ENCODE measurements around the gene SMC1A. TPM values are rescaled to one million over a fixed set of nuclear protein-coding genes. Genes with fewer than 3 reads are reported as not detected.

SMC1A gene
- total RNA-seq, 6 experiments from 2014 or later: 40.5 to 62.0 (median 58.4) TPM

DNA sequence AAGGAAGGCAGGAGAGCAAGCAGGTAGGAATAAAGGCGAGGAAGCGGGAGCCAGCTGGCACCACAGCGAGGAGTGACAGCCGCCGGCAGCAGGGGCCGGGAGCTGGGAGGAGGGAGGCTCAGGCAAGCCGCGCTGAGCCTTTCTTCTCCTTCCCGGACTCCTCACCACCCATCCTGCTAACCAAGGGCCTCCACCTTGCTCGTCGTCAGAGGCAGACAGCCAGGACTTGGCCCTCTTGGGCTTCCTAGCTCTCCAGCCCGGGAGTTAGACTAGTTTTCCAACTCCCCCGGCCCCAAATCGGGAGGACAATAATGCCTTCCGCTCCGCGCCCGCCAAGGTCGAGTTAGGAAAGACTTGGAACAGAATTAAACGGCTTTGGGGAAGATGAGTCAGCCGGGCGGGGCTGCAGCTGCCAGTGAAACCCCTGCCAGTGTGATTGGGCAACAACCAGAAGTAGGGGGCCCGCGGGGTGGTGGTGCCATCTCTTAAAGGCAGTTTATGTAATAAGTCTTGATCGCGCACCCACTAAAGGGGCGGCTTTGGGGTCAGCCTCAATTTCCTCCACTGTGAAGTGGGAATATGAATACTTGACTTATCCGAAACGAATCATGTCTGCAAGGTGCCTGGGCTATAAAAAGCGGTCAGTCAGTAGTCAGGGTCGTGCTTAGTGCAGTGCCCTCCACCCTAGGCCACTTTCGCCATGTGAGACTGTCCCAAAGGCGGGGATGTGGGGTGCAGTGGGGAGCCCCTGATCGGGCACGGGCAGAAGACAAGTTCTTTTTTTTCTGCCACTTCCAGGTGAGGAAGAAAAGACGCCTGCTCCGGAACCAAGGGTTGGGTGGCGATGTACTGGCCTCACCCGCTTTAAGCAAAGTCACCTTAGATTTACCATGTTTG lies 18.4 kb upstream of the SMC1A start:
- H3K36me3 Mint-ChIP-seq (ENCODE audit: low read depth): no peaks in the 10 kb centered on the region
- TF ChIP-seq, protein P1, sequence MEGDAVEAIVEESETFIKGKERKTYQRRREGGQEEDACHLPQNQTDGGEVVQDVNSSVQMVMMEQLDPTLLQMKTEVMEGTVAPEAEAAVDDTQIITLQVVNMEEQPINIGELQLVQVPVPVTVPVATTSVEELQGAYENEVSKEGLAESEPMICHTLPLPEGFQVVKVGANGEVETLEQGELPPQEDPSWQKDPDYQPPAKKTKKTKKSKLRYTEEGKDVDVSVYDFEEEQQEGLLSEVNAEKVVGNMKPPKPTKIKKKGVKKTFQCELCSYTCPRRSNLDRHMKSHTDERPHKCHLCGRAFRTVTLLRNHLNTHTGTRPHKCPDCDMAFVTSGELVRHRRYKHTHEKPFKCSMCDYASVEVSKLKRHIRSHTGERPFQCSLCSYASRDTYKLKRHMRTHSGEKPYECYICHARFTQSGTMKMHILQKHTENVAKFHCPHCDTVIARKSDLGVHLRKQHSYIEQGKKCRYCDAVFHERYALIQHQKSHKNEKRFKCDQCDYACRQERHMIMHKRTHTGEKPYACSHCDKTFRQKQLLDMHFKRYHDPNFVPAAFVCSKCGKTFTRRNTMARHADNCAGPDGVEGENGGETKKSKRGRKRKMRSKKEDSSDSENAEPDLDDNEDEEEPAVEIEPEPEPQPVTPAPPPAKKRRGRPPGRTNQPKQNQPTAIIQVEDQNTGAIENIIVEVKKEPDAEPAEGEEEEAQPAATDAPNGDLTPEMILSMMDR (IDR thresholded peaks at IDR 0.05): no peak
- H3K4me3 Mint-ChIP-seq: peak overlapping the region; percentile 87
- H3K27ac Mint-ChIP-seq: peak overlapping the region; percentile 60
- no peaks in the 10 kb centered on the region for H3K9me3 Mint-ChIP-seq
- H3K4me1 Mint-ChIP-seq (ENCODE audit: low read depth): peaks cover 7% of the 10 kb centered on the region
- H3K27me3 Mint-ChIP-seq (ENCODE audit: insufficient read depth): no peaks in the 10 kb centered on the region; the same call in 1 of the 2 replicates
- DNase-seq: peak; percentile 9

GRCh38 chrX:53440101-53440500 lies 17.6 kb upstream of the SMC1A start:
- DNase-seq: no peak
- peak overlapping the region; percentile 60; the same call in 1 of the 2 replicates for H3K27ac Mint-ChIP-seq
- H3K27me3 Mint-ChIP-seq (ENCODE audit: insufficient read depth): no peaks in the 10 kb centered on the region; the same call in 1 of the 2 replicates
- TF ChIP-seq, protein P1 (IDR thresholded peaks at IDR 0.05): no peak
- peaks cover 7% of the 10 kb centered on the region for H3K4me1 Mint-ChIP-seq (ENCODE audit: low read depth)
- H3K9me3 Mint-ChIP-seq: no peaks in the 10 kb centered on the region
- no peaks in the 10 kb centered on the region for H3K36me3 Mint-ChIP-seq (ENCODE audit: low read depth)
- peak overlapping the region; percentile 87 for H3K4me3 Mint-ChIP-seq

- TF ChIP-seq, protein P1 (IDR thresholded peaks at IDR 0.05): no peak
- H3K9me3 Mint-ChIP-seq: no peaks in the 10 kb centered on the region
- H3K27ac Mint-ChIP-seq: no peak overlapping the region
- no peak overlapping the region for H3K4me3 Mint-ChIP-seq
- H3K27me3 Mint-ChIP-seq (ENCODE audit: insufficient read depth): no peaks in the 10 kb centered on the region; the same call in 1 of the 2 replicates
- H3K36me3 Mint-ChIP-seq (ENCODE audit: low read depth): peaks cover 4% of the 10 kb centered on the region; the same call in 1 of the 2 replicates
- DNase-seq: no peak
- peaks cover 14% of the 10 kb centered on the region for H3K4me1 Mint-ChIP-seq (ENCODE audit: low read depth)
Measured at GRCh38 chrX:53438832-53439230, 16.4 kb upstream of the SMC1A start.

DNA sequence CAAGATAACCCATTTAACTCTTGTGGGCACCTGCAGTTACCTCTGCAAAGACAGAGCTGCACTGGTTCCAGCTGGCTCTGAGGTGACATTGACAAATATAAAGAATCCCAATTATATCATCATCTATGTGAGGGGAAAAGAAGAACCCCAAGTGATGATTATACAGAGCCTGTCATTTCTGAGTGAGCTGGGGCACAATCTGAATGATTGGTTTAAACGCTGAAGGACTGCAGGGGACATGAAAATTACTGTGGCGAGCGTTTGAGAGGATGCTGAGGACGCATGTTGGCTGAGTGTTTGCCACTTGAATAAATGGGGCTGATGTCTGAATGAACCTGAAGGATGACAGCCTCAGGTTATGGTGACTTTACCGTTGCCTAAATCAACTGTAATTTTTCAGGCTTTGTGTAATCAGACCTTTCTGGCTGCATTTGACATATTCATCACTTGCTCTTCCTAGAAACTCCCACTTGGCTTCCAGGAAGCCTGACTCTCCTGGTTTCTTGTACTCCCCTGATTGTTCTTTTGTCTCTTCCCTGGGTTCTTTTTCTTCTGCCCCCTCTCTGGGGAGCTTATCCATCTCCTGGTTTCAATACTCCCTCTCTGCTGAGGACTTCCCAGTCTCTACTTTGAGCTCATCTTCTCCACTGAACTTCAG lies 15.8 kb upstream of the SMC1A start:
- Mint-ChIP-seq H3K4me1 (ENCODE audit: low read depth) (peaks cover 14% of the 10 kb centered on the region), H3K4me3 (no peak overlapping the region)
- TF ChIP-seq, protein P1 (IDR thresholded peaks at IDR 0.05): no peak

GRCh38 chrX:53437206-53437605 lies 14.8 kb upstream of the SMC1A start:
- TF ChIP-seq, protein P1 (IDR thresholded peaks at IDR 0.05): no peak

More for the DNA sequence above, 15.8 kb upstream of the SMC1A start:
- Mint-ChIP-seq H3K27ac (no peak overlapping the region), H3K36me3 (ENCODE audit: low read depth) (peaks cover 6% of the 10 kb centered on the region; the same call in 1 of the 2 replicates), H3K27me3 (ENCODE audit: insufficient read depth) (no peaks in the 10 kb centered on the region; the same call in 1 of the 2 replicates), H3K9me3 (no peaks in the 10 kb centered on the region)
- DNase-seq: no peak

More at GRCh38 chrX:53437206-53437605, 14.8 kb upstream of the SMC1A start:
- H3K27ac Mint-ChIP-seq: no peak overlapping the region
- H3K4me3 Mint-ChIP-seq: no peak overlapping the region
- no peaks in the 10 kb centered on the region; the same call in 1 of the 2 replicates for H3K27me3 Mint-ChIP-seq (ENCODE audit: insufficient read depth)
- H3K9me3 Mint-ChIP-seq: no peaks in the 10 kb centered on the region
- H3K36me3 Mint-ChIP-seq (ENCODE audit: low read depth): peaks cover 6% of the 10 kb centered on the region; the same call in 1 of the 2 replicates
- peaks cover 14% of the 10 kb centered on the region for H3K4me1 Mint-ChIP-seq (ENCODE audit: low read depth)
- DNase-seq: no peak

All from HFFc6 (cell line).